ACC112 (cell line): ENCODE measurements around the gene TMEM63C.

Experiments
- H2AFZ ChIP-seq: fragments of 200-600 bp; sonication (generic); one replicate; pipeline ENCODE4 v1.6.0; 2017; ENCODE audit warnings: antibody characterized with exemption, low read length; ENCODE audit not compliant: unreplicated experiment
- H3K27ac ChIP-seq: fragments of 200-600 bp; sonication (generic); 2 replicates; pipeline ENCODE4 v1.5.1; 2014; ENCODE audit warnings: low read depth, mild to moderate bottlenecking, antibody characterized with exemption, low read length, moderate library complexity
- H3K27me3 ChIP-seq: fragments of 200-600 bp; sonication (generic); 2 replicates; pipeline ENCODE4 v1.6.1; 2014; ENCODE audit warnings: mild to moderate bottlenecking, antibody characterized with exemption, low read length, moderate library complexity, mixed read lengths; ENCODE audit not compliant: insufficient read depth
- H3K36me3 ChIP-seq: fragments of 200-600 bp; sonication (generic); 2 replicates; pipeline ENCODE4 v1.6.1; 2016; ENCODE audit warnings: mild to moderate bottlenecking, antibody characterized with exemption, low read length, moderate library complexity, mixed read lengths; ENCODE audit not compliant: insufficient read depth
- H3K4me1 ChIP-seq: fragments of 200-600 bp; sonication (generic); one replicate; pipeline ENCODE4 v1.6.1; 2016; ENCODE audit warnings: low read length, mixed read lengths; ENCODE audit not compliant: insufficient read depth, unreplicated experiment, control insufficient read depth
- H3K4me3 ChIP-seq: fragments of 200-600 bp; sonication (generic); 2 replicates; pipeline ENCODE4 v1.5.1; 2014; ENCODE audit warnings: mild to moderate bottlenecking, low read depth, low read length
- H3K79me2 ChIP-seq: fragments of 200-600 bp; sonication (generic); one replicate; pipeline ENCODE4 v1.6.0; 2016; ENCODE audit warnings: low read length; ENCODE audit not compliant: control insufficient read depth, unreplicated experiment, insufficient read depth

TMEM63C gene

GRCh38 chr14:77224212-77224611 is 42.6 kb downstream of the TMEM63C start:
- no peak overlapping the region for H3K27ac ChIP-seq

GRCh38 chr14:77225254-77225653 is 43.7 kb downstream of the TMEM63C start:
- no peaks in the 10 kb centered on the region for H3K79me2 ChIP-seq
- H3K27ac ChIP-seq = no peak overlapping the region
- no peaks in the 10 kb centered on the region for H3K4me1 ChIP-seq
- H2AFZ ChIP-seq = no peak overlapping the region
- H3K27me3 ChIP-seq = peaks cover 42% of the 10 kb centered on the region
- no peak overlapping the region for H3K4me3 ChIP-seq
- H3K36me3 ChIP-seq = no peaks in the 10 kb centered on the region

More at GRCh38 chr14:77224212-77224611, 42.6 kb downstream of the TMEM63C start:
- Histone ChIP-seq H3K36me3 (no peaks in the 10 kb centered on the region), H3K4me1 (no peaks in the 10 kb centered on the region), H3K79me2 (no peaks in the 10 kb centered on the region), H3K27me3 (peaks cover 52% of the 10 kb centered on the region), H3K4me3 (no peak overlapping the region), H2AFZ (no peak overlapping the region)

- no peak overlapping the region for H3K4me3 ChIP-seq
- H3K36me3 ChIP-seq = no peaks in the 10 kb centered on the region
- H3K27ac ChIP-seq = no peak overlapping the region
- peaks cover 45% of the 10 kb centered on the region for H3K27me3 ChIP-seq
- no peaks in the 10 kb centered on the region for H3K4me1 ChIP-seq
- no peaks in the 10 kb centered on the region for H3K79me2 ChIP-seq
- no peak overlapping the region for H2AFZ ChIP-seq
Observed at GRCh38 chr14:77225892-77226557, 44.4 kb downstream of the TMEM63C start.

GRCh38 chr14:77228056-77228455 is 46.5 kb downstream of the TMEM63C start:
- Histone ChIP-seq H3K36me3 (no peaks in the 10 kb centered on the region), H2AFZ (no peak overlapping the region), H3K27me3 (peaks cover 37% of the 10 kb centered on the region), H3K4me3 (no peak overlapping the region), H3K79me2 (no peaks in the 10 kb centered on the region), H3K27ac (no peak overlapping the region), H3K4me1 (no peaks in the 10 kb centered on the region)

GRCh38 chr14:77230914-77231313 is 49.3 kb downstream of the TMEM63C start:
- Histone ChIP-seq H3K36me3 (no peaks in the 10 kb centered on the region), H3K27ac (no peak overlapping the region), H3K4me3 (no peak overlapping the region), H2AFZ (no peak overlapping the region), H3K4me1 (no peaks in the 10 kb centered on the region), H3K79me2 (no peaks in the 10 kb centered on the region), H3K27me3 (peaks cover 32% of the 10 kb centered on the region)

GRCh38 chr14:77231721-77232120 is 50.1 kb downstream of the TMEM63C start:
- no peaks in the 10 kb centered on the region for H3K4me1 ChIP-seq
- H3K4me3 ChIP-seq = no peak overlapping the region
- no peak overlapping the region for H3K27ac ChIP-seq
- H2AFZ ChIP-seq = no peak overlapping the region
- H3K27me3 ChIP-seq = peaks cover 32% of the 10 kb centered on the region
- H3K36me3 ChIP-seq = no peaks in the 10 kb centered on the region
- H3K79me2 ChIP-seq = no peaks in the 10 kb centered on the region

GRCh38 chr14:77236814-77237213 is 55.2 kb downstream of the TMEM63C start:
- no peaks in the 10 kb centered on the region for H3K4me1 ChIP-seq

GRCh38 chr14:77238356-77238755 is 56.8 kb downstream of the TMEM63C start:
- Histone ChIP-seq H3K27me3 (peaks cover 36% of the 10 kb centered on the region; the same call in 1 of the 2 replicates), H3K27ac (no peak overlapping the region), H2AFZ (no peak overlapping the region), H3K79me2 (no peaks in the 10 kb centered on the region), H3K4me3 (no peak overlapping the region), H3K4me1 (no peaks in the 10 kb centered on the region), H3K36me3 (no peaks in the 10 kb centered on the region)

More at GRCh38 chr14:77236814-77237213, 55.2 kb downstream of the TMEM63C start:
- Histone ChIP-seq H3K4me3 (no peak overlapping the region), H3K27me3 (peaks cover 43% of the 10 kb centered on the region), H2AFZ (no peak overlapping the region), H3K79me2 (no peaks in the 10 kb centered on the region), H3K36me3 (no peaks in the 10 kb centered on the region), H3K27ac (no peak overlapping the region)

GRCh38 chr14:77238996-77239395 is 57.4 kb downstream of the TMEM63C start:
- peaks cover 33% of the 10 kb centered on the region; the same call in 1 of the 2 replicates for H3K27me3 ChIP-seq
- H3K4me3 ChIP-seq = no peak overlapping the region
- no peak overlapping the region for H2AFZ ChIP-seq
- H3K36me3 ChIP-seq = no peaks in the 10 kb centered on the region
- no peaks in the 10 kb centered on the region for H3K79me2 ChIP-seq
- H3K27ac ChIP-seq = no peak overlapping the region
- H3K4me1 ChIP-seq = no peaks in the 10 kb centered on the region

- no peaks in the 10 kb centered on the region for H3K79me2 ChIP-seq
- no peaks in the 10 kb centered on the region for H3K36me3 ChIP-seq
- no peak overlapping the region for H3K27ac ChIP-seq
- peaks cover 37% of the 10 kb centered on the region; the same call in 1 of the 2 replicates for H3K27me3 ChIP-seq
- H2AFZ ChIP-seq = no peak overlapping the region
- H3K4me3 ChIP-seq = no peak overlapping the region
- H3K4me1 ChIP-seq = no peaks in the 10 kb centered on the region
Observed at GRCh38 chr14:77239412-77239811, 57.8 kb downstream of the TMEM63C start.

GRCh38 chr14:77240336-77240915 is 58.8 kb downstream of the TMEM63C start:
- H3K27me3 ChIP-seq = peaks cover 40% of the 10 kb centered on the region; the same call in 1 of the 2 replicates
- H3K4me1 ChIP-seq = no peaks in the 10 kb centered on the region
- no peak overlapping the region for H2AFZ ChIP-seq

More at GRCh38 chr14:77240336-77240915, 58.8 kb downstream of the TMEM63C start:
- H3K79me2 ChIP-seq = no peaks in the 10 kb centered on the region
- H3K36me3 ChIP-seq = no peaks in the 10 kb centered on the region
- H3K4me3 ChIP-seq = no peak overlapping the region
- no peak overlapping the region for H3K27ac ChIP-seq
